Gastroesophageal sphincter (tissue), 3 donors: ENCODE results near the gene MYL1.

Source experiments
- CTCF ChIP-seq, 4 experiments: fragments of 200-600 bp in 2 of 4; fragments of 450-650 bp in 2 of 4; sonication (generic) in 1 of 4; IDR thresholded peaks; one replicate each; pipeline ENCODE4 v1.5.1; 2017 to 2019; ENCODE audit warnings: antibody characterized with exemption in 4 of 4, mild to moderate bottlenecking in 2 of 4, moderate library complexity in 2 of 4
- POLR2A ChIP-seq, 2 donors: fragments of 450-650 bp; IDR thresholded peaks; one replicate each; pipeline ENCODE4 v1.6.1; 2017; ENCODE audit warnings: antibody characterized with exemption in 2 of 2, mild to moderate bottlenecking in 2 of 2, moderate library complexity in 1 of 2

- TF ChIP-seq CTCF (IDR thresholded peaks at IDR 0.05) = no peak
- no peak for TF ChIP-seq POLR2A (IDR thresholded peaks at IDR 0.05)
Measured at GRCh38 chr2:210310550-210310949, 4.4 kb downstream of the MYL1 start.
